Lower lobe of right lung (tissue), 2 donors: ENCODE results near the gene BLID. TPM values are rescaled to one million over a fixed set of nuclear protein-coding genes. Genes with fewer than 3 reads are reported as not detected.

Source experiments
- ATAC-seq, 2 donors: fragments of 200-7000 bp; cut with Tn5 transposase; one replicate each; pipeline ENCODE4 v1.9.1; 2020 to 2022; ENCODE audit warnings: mild to moderate bottlenecking in 2 of 2, moderate library complexity in 2 of 2
- DNase-seq: peaks from one replicate; pipeline ENCODE4 v3.0.0-alpha.2; 2020
- H3K27ac ChIP-seq: fragments of 200-600 bp; one replicate; pipeline ENCODE4 v1.8.0; 2022
- H3K27me3 ChIP-seq: fragments of 200-600 bp; one replicate; pipeline ENCODE4 v1.8.0; 2022; ENCODE audit warnings: low read depth
- H3K36me3 ChIP-seq: fragments of 200-600 bp; one replicate; pipeline ENCODE4 v1.8.0; 2022; ENCODE audit warnings: mild to moderate bottlenecking
- H3K4me1 ChIP-seq: fragments of 200-600 bp; one replicate; pipeline ENCODE4 v1.8.0; 2022
- H3K4me3 ChIP-seq: fragments of 200-600 bp; one replicate; pipeline ENCODE4 v1.8.0; 2022; ENCODE audit warnings: mild to moderate bottlenecking
- H3K9me3 ChIP-seq: fragments of 200-600 bp; one replicate; pipeline ENCODE4 v1.8.0; 2022
- CTCF ChIP-seq: fragments of 200-600 bp; IDR thresholded peaks from one replicate; pipeline ENCODE4 v1.8.0; 2022; ENCODE audit warnings: antibody characterized with exemption, mild to moderate bottlenecking
- intact Hi-C: fragments of 100-400 bp; cut with DNase I; formaldehyde crosslinking; loops from one replicate; pipeline ENCODE4 v1.11.0; 2022
- total RNA-seq: library from RNA; stranded (reverse); fragmentation: NEBNext Ultra II Directional; extraction: Animal tissue kit (Norgen Biotek cat#: 25700); gene quantifications from one replicate; pipeline ENCODE4 v1.2.1, GENCODE V29; 2021
- donor health status: DM: no; HTN: yes; CAD: no; lungs with severe emphysema.

The BLID gene
- total RNA-seq, 1 donor from 2014 or later: 0.62 TPM

GRCh38 chr11:122126024-122126688 is 10.1 kb upstream of the BLID start:
- no peaks in the 10 kb centered on the region for H3K9me3 ChIP-seq
- TF ChIP-seq CTCF: no peak
- DNase-seq (no peak), ATAC-seq (no peak)
- H3K36me3 ChIP-seq: no peaks in the 10 kb centered on the region
- H3K4me1 ChIP-seq: peaks cover 8% of the 10 kb centered on the region
- intact Hi-C loops: no loop called here
- no peak overlapping the region for H3K4me3 ChIP-seq
- H3K27ac ChIP-seq: no peak overlapping the region
- no peaks in the 10 kb centered on the region for H3K27me3 ChIP-seq

- ATAC-seq: no peak
These were observed 7.4 kb upstream of the BLID start for GRCh38 chr11:122123263-122123929.

GRCh38 chr11:122122179-122122578 is 6.2 kb upstream of the BLID start:
- no peaks in the 10 kb centered on the region for H3K27me3 ChIP-seq
- ATAC-seq (no peak), DNase-seq (no peak)
- no peak for TF ChIP-seq CTCF
- H3K9me3 ChIP-seq: no peaks in the 10 kb centered on the region
- H3K36me3 ChIP-seq: no peaks in the 10 kb centered on the region
- H3K4me3 ChIP-seq: no peak overlapping the region
- intact Hi-C loops: no loop called here
- peaks cover 8% of the 10 kb centered on the region for H3K4me1 ChIP-seq
- no peak overlapping the region for H3K27ac ChIP-seq

More at GRCh38 chr11:122123263-122123929, 7.4 kb upstream of the BLID start:
- no peak for TF ChIP-seq CTCF
- Histone ChIP-seq H3K36me3 (no peaks in the 10 kb centered on the region), H3K27me3 (no peaks in the 10 kb centered on the region), H3K9me3 (no peaks in the 10 kb centered on the region), H3K4me1 (peaks cover 8% of the 10 kb centered on the region), H3K4me3 (no peak overlapping the region), H3K27ac (no peak overlapping the region)
- intact Hi-C loops: no loop called here
- no peak for DNase-seq

GRCh38 chr11:122120096-122120495 is 4.1 kb upstream of the BLID start:
- peaks cover 11% of the 10 kb centered on the region for H3K4me1 ChIP-seq
- no peak overlapping the region for H3K4me3 ChIP-seq
- TF ChIP-seq CTCF: no peak
- no peaks in the 10 kb centered on the region for H3K9me3 ChIP-seq
- no peaks in the 10 kb centered on the region for H3K36me3 ChIP-seq
- DNase-seq (no peak), ATAC-seq (no peak)
- H3K27me3 ChIP-seq: no peaks in the 10 kb centered on the region
- no peak overlapping the region for H3K27ac ChIP-seq
- intact Hi-C loops: no loop called here

GRCh38 chr11:122116591-122116990 is 576 bp upstream of the BLID start:
- ATAC-seq (no peak), DNase-seq (no peak)
- Histone ChIP-seq H3K4me1 (peaks cover 4% of the 10 kb centered on the region), H3K9me3 (no peaks in the 10 kb centered on the region), H3K27ac (no peak overlapping the region), H3K27me3 (no peaks in the 10 kb centered on the region), H3K4me3 (no peak overlapping the region), H3K36me3 (no peaks in the 10 kb centered on the region)
- no peak for TF ChIP-seq CTCF
- intact Hi-C loops: no loop called here
